Kidney glomerular epithelial cell (primary cell): ENCODE results near the gene ITGB7.

Experiments
- DNase-seq: peaks from one replicate; lab custom pipeline; 2025; lab: John Stamatoyannopoulos, UW

Gene ITGB7

DNA sequence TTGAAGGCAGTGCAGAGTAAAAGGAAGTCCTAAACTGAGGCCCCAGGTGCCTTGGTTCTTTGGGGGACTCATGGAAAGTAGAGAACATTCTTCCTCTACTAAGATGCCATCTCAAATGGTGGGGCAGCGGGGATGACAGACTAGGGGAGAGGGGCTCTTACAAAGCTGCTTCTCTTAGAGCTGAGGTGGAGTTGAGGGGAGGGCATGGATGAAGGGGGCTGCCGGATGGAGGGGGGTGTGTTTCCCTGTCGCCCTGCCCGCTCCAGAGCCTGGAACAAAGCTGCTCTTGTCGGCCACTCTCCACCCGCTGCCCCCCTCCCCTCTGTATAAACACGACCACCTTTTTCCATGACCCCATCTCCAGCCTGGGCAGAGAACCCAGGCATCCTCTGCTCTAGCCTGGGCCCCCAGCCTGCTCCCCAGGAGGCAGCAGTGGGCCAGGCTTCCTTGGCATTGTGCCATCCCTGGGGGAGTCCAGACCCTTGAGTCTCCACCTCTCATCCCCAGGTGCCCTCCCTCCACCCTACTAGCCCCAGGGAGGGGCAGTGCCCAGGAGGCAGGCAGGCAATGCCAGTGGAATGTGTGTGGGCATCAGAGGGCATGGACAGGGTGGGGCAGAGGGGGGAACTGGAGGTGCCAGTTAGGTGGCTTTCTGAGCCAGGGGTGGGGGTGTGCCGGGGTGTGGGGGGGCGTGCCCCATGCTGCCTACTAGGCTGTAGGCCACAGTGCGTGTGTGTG, 23.2 kb upstream of the ITGB7 start:
- DNase-seq = no peak

DNA sequence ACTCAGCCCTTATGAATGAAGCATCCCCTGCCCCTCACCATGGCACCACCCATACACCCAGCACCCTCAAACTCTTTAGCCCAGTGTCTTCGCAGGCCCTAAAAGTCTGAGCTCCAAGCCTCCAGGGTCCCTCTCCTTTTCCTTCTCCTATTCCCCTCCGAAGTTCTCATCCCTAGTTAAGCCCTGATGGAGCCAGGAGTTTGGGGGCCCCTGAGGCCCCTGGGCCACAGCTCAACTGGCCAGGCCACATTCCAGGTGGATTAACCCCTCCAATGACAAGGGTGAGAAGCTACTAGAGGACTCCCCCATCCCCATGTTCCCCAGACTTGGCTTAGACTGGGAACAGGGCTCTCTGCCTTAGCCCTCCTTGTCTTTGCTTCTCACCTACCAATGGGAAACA, 22.4 kb upstream of the ITGB7 start:
- no peak for DNase-seq

DNA sequence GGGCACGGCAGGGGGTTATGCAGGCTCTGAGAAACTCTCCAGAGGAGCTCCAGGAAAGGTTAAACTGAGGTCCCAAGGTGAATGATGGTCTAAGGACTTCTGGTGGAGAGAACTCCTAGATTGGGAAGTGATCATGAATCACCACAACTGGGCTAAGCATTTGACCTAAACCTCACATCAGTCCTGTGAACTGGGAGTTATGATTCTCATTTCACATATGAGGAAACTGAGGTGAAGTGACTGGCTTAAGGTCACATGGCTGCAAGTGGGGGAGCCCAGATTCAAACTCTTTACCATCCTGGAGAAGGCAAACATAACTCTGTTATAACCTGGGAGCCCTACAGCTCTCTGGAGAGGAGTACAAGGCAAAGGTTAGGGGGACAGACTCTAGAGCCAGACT, 20.8 kb upstream of the ITGB7 start:
- no peak for DNase-seq

DNA sequence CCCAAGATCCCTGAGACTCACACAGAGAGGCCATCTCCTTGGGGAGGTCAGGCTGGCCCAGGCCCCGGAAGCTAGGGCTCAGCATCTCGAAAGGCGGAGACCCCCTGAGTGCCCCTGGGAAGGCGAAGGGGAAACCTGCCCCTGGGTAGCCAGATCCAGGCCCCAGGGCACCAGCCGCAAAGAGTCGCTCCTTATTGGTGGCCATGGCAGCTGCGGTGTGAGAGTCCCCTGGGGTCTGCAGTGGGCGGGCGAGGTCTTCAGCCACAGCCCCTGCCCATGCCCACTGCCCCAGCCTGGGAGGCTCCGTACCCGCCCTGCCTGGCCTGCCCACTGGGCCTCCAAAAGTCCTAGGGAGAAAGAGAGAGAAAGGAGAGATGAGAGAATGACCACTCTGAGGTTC, 20.3 kb upstream of the ITGB7 start:
- DNase-seq = no peak

DNA sequence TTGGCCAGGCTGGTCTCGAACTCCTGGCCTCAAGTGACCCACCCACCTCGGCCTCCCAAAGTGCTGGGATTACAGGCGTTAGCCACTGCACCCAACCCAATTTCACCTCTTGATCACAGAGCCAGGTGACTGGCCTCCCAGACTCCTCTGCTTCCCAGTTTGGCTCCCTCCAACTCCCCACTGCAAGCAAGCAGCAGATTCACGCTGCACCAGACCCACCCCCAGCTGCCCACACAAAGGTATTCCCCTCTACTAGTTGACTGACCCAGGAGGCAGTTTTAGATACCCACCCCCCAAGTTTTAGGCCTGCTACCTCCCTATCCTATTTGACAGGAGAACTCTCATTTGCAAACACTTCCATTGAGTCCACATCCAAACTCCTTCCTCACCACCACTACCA, 19.8 kb upstream of the ITGB7 start:
- no peak for DNase-seq

DNA sequence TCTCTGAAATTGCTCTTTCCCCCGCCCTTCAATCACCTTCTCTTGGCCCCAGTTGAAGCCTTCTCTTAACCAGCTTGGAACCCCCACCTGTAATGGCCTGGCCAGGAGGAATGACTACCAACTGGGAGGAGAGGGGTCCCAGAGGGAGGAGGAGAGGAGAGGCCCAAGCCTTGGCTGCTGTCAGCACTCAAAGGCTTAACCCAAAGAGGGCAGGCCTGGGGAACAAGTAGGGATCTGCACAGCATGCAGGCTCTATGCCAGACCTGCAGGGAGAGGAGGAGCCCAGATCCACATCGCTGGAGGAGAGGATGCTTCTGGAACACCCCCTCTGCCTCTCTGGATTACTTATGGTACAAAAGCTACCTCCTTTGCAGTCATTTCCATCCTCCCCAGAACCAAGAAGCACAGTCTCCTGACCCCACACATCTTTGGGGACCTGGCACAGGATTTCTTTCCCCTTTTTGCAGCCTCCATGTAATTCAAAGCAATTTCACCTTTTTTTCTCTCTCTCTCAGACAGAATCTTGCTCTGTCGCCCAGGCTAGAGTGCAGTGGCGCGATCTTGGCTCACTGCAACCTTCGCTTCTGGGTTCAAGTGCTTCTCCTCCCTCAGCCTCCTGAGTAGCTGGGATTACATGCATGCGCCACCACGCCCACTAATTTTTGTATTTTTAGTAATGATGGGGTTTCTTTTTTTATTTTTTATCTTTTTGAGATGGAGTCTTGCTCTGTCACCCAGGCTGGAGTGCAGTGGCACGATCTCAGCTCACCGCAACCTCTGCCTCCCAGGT, 18.8 kb upstream of the ITGB7 start:
- DNase-seq = no peak

DNA sequence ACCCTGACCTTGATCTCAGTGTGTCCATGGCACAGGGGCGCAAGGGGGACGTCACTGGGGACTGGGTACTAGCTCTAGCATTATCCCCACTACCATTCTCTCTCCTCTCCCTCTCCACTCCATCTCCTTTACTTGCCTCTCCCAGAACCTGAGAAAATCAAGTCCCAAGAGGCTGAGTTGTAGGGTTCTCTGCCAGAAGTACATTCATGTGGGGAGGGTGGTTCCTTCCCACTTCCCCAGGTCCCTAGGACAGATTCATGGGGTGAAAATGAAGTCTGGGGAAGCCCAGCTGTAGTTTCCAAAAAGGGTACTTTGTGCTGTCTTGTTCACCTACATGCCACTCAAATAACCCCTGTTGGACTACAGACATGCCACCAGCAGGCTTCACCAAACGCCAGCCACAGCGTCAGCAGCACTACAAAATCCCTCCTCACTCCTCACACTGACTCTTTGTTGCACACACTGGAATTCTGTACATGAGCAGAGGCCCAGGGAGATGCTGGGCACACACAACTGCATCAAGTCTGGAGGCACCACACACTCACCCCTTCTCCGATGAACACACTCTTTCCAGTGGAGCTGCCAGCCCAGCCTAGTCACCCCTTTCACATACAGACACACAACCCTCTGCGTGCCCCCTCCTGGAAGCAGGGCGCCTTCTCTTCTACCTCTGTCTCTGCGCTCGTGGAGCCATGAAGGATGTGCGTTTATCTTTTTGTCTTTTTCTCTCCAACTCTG, 18.0 kb upstream of the ITGB7 start:
- DNase-seq = no peak

DNA sequence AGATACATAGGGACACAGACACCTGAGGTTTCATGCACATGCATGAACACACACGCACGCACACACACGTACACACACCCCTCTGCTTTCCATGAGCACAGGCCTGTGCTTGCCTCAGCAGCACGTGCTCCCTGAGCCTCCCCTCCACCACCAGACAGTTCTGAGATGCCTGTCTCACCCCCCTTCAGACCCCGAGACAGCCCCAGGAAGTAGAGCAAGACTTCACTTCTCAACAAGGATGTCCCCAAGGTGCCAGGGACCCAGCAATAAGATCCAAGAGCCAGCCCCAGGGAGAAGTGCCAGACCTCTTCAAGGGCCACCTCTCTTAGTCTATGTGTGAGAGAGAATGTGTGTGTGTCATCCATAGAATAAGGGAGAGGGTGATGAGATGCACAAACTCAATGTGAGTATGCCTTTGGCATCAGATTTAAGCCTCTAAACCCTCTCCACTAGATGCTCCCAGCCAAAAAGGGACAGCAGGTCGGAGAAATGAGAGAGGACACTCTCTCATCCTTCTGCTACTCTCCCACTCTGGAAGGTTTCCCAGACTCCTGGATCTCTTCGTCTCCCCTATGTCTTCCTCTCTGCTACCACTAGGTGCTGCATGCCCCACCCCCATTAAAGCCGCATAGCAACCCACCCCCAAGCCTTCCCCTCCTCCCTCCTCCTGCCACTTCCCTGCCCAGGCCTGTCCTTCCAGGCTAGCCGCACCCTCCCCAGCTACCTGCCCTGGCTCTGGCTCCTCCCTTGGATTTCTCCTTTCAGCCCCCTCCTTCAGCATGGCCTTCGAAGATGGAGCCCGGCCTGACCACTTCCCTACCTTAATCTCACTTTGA, 17.2 kb upstream of the ITGB7 start:
- no peak for DNase-seq

DNA sequence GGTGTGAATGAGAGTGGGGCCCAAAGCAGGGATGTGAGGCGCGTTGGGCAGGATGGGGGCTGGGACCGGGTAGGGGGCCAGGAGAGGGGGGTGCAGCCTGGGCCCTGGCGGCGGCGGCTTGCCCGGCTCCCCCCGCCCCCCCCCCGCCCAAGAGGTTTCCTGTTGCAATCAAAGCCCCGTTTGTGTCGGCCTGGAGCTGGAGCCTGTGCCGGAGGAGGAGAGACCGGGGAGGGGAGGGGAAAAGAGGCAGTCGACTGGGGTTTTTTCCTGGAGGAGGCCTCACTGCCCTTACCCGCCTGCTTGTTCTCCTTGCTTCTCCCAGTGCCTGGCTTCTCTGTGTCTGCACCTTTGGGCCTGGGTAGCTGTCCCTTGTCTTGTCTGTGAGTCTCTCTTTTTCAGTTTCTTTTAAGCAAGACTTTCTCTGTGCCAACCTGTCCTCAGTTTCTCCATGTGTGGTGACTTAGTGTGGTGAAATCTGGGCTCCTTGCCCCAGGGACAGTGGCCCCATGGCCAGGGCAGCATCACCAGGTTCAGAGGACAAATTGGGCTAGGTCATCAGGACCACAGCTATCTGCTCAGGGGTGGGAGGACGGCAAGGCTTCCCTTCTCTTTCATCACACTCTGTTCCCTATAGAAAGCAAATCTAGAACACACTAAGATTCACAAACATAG, 16.5 kb upstream of the ITGB7 start:
- no peak for DNase-seq

DNA sequence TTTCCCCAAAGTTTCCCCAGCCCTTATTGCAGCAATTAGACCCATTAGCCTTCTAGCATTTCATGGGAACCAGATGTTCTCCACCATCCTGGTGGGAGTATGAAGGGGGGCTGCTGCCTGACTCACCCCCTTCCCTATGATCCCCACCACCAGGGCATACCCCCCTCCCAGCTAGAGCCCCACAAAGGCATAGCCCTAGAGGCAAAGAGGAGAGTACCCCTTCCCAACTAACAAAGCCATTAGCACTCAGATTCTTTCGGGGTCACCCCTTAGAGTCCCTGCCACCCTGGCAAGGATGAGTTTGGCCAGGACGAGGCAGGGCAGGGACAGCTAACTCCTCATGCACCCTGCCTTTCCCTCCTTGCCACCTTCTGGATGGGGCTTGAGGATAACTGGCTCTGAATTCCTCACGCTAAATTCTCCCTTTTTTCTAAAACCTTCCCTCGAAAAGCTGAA, 15.8 kb upstream of the ITGB7 start:
- DNase-seq = no peak

DNA sequence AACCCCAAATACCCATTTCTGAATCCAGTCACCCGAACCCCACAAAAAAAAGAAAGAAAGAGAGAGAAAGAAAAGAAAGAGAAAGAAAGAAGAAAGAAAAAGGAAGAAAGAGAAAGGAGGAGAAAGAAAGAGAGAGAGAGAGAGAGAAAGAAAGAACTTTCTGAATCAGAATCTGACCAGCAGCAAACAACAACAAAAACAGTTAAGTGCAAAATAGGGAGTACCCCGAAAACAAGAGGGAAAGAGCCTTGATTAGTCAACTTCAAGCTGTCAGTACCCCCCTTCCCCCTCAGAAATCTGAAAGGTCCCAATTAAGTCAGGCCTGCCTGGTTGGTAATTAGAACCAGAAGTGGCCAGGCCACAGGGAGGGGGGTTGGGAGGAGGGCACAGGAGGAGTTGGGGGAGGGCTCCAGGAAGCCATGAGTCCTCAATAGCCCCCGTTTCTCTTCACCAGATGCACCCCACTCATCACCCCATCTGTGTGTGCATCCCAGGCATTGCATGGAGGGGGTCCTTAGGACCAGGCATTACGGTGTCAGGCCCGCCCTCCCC, 15.2 kb upstream of the ITGB7 start:
- no peak for DNase-seq

DNA sequence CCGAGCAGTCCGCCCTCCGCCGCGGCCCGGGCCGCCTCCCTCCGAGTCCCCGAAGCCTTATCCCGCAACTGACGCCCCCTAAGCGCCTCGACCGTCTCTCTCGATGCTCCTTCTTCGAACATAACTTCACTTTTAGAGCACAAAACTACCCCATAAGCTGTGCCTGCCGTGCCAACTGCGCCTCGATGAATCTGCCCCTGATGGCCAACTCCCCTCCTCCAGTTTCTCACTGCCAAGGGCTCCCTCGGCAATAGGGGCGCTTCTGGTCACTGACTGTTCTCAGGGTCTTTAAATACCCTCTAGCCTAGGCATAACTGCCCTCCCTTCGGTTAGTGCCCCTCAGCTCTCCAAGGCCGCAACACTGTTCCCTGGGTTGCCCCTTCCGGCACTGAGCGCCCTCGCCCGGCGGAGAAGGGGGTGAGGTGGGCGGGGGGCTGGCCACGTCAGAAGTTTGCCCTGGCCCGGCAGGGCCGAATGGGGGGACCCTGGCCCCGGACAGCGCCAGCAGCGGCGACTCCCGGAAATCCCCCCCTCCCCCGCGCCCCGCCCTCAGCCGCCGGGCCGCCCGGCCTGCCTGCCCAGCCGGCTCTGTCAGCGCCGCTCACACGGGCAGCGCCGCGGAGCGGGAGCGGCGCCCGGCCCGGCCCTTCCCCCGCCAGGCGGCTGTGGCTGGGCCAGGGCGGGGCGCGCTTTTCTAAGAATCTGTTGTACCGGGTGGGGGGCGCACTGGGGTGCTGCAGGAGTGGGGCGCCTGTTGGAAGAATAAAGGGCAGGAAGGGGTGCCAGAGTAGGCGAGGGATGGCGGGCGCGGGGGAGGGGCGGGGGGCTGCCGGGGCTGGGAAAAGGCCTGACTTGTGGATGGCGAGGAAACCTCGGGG, 14.4 kb upstream of the ITGB7 start:
- DNase-seq = peak; percentile 48

DNA sequence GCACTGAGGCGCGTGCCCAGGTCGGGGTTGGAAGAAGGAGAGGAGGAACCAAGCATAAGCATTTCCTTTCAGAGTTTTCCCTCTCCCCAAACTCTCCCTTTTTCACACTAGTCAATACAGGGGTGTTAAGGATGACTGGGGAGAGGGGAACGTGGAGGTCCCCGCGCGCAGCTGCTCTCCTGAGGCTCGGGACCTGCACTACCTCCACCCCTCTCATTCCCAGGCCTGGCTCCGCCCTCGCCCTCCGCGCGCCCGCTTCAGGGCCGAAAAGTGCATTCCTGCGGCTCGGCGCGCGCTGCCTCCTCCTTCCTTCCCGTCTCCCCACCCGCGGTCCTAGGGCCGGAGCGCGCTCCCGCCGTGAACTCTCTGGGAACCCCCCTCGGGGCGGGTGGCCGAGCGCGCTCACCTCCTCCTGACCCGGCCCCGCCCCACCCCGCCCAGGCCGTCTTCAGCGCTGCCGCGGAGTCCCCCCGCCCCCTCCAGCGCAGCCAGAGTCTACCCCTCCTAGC, 13.7 kb upstream of the ITGB7 start:
- DNase-seq = peak; percentile 90

DNA sequence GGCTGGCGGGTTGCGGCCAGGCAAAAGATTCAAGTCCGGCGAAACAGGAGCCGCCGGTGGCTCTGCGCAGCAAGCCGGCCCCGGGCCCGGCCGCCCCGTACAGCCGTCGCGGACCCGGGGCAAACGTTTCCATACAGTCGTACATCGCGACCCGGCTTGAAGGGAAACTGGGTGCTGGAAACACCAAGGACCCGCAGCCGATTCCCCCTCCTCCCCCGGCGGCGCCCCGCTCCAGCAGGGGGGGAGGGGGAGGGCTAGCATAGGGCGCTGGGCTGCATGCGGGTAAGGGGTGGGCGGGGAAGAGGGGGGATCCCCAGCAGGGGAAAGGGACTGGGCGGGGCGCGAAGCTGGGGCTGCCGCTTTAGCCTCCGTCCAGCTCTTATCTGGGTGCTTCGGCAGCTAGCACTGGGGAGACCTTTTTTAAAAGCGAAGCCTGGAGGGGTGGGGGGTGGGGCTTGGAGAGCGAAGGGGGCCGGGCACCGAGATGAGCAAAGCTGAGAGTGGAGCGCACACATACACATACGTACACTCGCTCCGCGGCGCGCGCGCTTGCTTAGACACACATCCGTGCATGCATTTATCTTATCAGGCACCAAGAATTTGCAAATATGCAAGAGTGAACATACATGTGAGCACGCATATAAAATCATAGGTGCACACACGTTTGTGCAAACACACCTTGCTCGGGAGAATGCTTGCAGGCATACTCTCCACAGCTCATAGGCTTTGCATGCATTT, 13.1 kb upstream of the ITGB7 start:
- DNase-seq = no peak

DNA sequence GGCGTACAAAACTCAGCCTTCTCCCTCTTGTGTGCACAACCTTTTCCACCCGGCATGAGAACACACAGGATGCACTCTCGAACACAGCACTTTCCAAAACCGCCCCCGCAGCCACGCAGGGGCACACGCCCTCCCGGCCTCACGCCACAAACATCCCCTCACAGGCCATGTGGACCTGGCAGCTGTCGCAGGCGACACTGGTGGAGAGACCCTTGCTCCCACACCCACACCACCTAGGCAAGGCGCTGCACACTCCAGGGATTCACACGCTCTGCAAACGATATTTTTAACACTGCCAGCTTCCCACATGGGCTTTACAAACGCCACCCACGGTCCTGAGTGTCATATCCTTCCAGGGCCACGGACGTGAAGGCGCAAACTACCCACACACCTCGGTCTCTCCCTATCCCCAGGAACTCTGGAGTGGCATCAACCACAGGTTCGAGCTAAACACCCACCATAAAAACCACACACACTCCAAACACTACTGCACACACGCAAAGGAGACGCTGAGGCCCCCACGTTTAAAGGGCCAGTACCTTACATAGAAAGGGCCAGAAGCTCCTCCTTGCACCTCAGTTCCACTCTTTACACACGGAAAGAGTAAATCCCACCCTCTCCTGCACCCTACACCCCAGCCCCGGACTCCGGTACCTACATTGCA, 12.4 kb upstream of the ITGB7 start:
- no peak for DNase-seq

DNA sequence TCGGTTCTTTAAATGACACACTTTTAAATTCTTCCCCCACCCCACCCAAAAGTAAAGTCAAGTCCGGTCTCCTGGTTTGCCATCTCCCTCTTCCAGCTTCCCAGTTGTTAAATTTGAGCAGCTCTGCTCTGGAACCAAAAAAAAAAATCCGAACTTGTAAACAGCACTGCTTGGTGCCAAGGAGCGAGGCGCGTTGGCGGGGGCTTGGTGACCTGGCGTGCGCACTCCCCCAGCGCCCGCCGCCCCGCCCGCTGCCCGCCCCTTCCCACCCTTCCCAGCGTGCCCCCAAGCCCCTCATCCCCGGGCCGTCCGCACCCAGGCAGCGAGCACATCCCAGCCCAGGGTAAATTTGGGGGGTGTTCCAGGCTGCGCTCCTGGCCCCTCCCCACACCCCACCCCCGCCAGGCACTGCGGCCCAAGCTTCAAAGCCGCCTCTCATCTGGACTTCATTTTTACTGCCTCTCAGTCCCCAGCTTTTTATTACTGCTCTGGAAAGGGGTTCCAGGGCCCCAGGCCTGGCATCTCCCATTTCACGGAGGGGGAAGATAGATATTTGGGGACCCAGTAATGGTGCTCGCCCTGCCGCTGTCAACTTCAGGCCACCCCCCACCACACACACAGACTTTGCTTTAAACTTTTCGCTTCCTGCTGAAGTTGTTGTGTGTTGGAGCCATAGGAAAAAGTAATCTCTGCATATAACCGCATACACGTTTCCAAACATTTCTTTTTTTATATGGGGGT, 11.7 kb upstream of the ITGB7 start:
- DNase-seq = no peak

DNA sequence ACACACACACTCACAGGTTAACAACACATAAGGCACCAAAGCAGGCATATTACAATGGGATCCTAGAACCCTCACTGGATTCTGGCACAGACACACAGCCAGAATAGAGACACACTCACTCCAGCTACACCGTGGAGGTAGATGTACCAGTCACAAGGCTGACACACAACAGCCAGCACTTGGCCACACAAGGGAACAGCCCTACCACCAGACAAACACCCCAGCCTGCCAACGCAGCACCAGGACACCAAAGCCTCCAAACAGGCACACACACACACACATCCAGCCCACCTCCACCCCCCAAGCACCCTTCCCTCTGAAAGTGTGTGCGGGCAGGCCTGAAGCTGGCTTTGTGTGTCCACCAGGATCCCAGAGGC, 10.9 kb upstream of the ITGB7 start:
- DNase-seq = no peak
